ENCODE data around the gene CASTOR1. TPM values are rescaled to one million over a fixed set of nuclear protein-coding genes. Genes with fewer than 3 reads are reported as not detected.
A peak's percentile ranks its signal among the peaks of the same experiment; 100 is the strongest.

Gene CASTOR1
- polyA plus RNA-seq, 3 donors from 2014 or later = 9.3 to 16.9 (median 11.8) TPM

- Mint-ChIP-seq H3K36me3 (no peaks in the 10 kb centered on the region), H3K27me3 (ENCODE audit: low read depth in 3 of 3) (peaks cover 6 to 20% (median 12%) of the 10 kb centered on the region in 3 donors), H3K9me3 (no peaks in the 10 kb centered on the region), H3K4me3 (peak overlapping the region; percentile 52 to 86 (median 81)), H3K27ac (peak overlapping the region in 1 of 6 donors; percentile 62), H3K4me1 (peaks cover 29 to 45% of the 10 kb centered on the region in 2 donors)
- DNase-seq = no peak
Observed at GRCh38 chr22:30245181-30245984, 43.9 kb downstream of the CASTOR1 start.

GRCh38 chr22:30244641-30245040 lies 44.7 kb downstream of the CASTOR1 start:
- Mint-ChIP-seq H3K27me3 (ENCODE audit: low read depth in 3 of 3) (peaks cover 6 to 22% (median 12%) of the 10 kb centered on the region in 3 donors), H3K4me3 (peak overlapping the region in 4 of 5 donors; percentile 27 to 45 (median 40)), H3K36me3 (no peaks in the 10 kb centered on the region), H3K9me3 (no peaks in the 10 kb centered on the region), H3K4me1 (peaks cover 29 to 45% of the 10 kb centered on the region in 2 donors), H3K27ac (no peak overlapping the region)
- DNase-seq = no peak

GRCh38 chr22:30244066-30244465 lies 45.2 kb downstream of the CASTOR1 start:
- Mint-ChIP-seq H3K27ac (peak overlapping the region in 1 of 6 donors; percentile 36), H3K9me3 (no peaks in the 10 kb centered on the region), H3K27me3 (ENCODE audit: low read depth in 3 of 3) (peaks cover 6 to 23% (median 12%) of the 10 kb centered on the region in 3 donors), H3K4me3 (peak overlapping the region in 1 of 5 donors; percentile 38), H3K4me1 (peaks cover 29 to 45% of the 10 kb centered on the region in 2 donors), H3K36me3 (no peaks in the 10 kb centered on the region)
- no peak for DNase-seq

- no peak overlapping the region for H3K4me3 Mint-ChIP-seq
- H3K27ac Mint-ChIP-seq = peak overlapping the region in 2 of 6 donors; percentile 28 to 36
- DNase-seq = no peak
- no peaks in the 10 kb centered on the region for H3K9me3 Mint-ChIP-seq
- H3K4me1 Mint-ChIP-seq = peaks cover 28 to 42% of the 10 kb centered on the region in 2 donors
- peaks cover 6 to 22% (median 12%) of the 10 kb centered on the region in 3 donors for H3K27me3 Mint-ChIP-seq (ENCODE audit: low read depth in 3 of 3)
- H3K36me3 Mint-ChIP-seq = no peaks in the 10 kb centered on the region
Observed at GRCh38 chr22:30243661-30244060, 45.6 kb downstream of the CASTOR1 start.

- no peaks in the 10 kb centered on the region for H3K9me3 Mint-ChIP-seq
- no peak for DNase-seq
- H3K4me1 Mint-ChIP-seq = peaks cover 12 to 23% of the 10 kb centered on the region in 2 donors
- H3K36me3 Mint-ChIP-seq = no peaks in the 10 kb centered on the region
- H3K27me3 Mint-ChIP-seq (ENCODE audit: low read depth in 3 of 3) = peaks cover 2 to 13% (median 5%) of the 10 kb centered on the region in 3 donors
- no peak overlapping the region for H3K4me3 Mint-ChIP-seq
- H3K27ac Mint-ChIP-seq = no peak overlapping the region
Observed at GRCh38 chr22:30241576-30242371, 47.5 kb downstream of the CASTOR1 start.

- H3K27ac Mint-ChIP-seq = no peak overlapping the region
- H3K27me3 Mint-ChIP-seq (ENCODE audit: low read depth in 3 of 3) = peaks cover 2 to 7% (median 5%) of the 10 kb centered on the region in 3 donors
- no peak for DNase-seq
- H3K4me3 Mint-ChIP-seq = no peak overlapping the region
- H3K9me3 Mint-ChIP-seq = no peaks in the 10 kb centered on the region
- H3K36me3 Mint-ChIP-seq = no peaks in the 10 kb centered on the region
- H3K4me1 Mint-ChIP-seq = peaks cover 7 to 14% of the 10 kb centered on the region in 2 donors
Observed at GRCh38 chr22:30240541-30241417, 48.5 kb downstream of the CASTOR1 start.

- H3K4me3 Mint-ChIP-seq = no peak overlapping the region
- no peaks in the 10 kb centered on the region for H3K9me3 Mint-ChIP-seq
- peaks cover 3 to 5% of the 10 kb centered on the region in 2 donors for H3K4me1 Mint-ChIP-seq
- no peak overlapping the region for H3K27ac Mint-ChIP-seq
- peaks cover 3 to 5% (median 5%) of the 10 kb centered on the region in 3 donors for H3K27me3 Mint-ChIP-seq (ENCODE audit: low read depth in 3 of 3)
- H3K36me3 Mint-ChIP-seq = no peaks in the 10 kb centered on the region
- no peak for DNase-seq
Observed at GRCh38 chr22:30239488-30240405, 49.6 kb downstream of the CASTOR1 start.

- no peak overlapping the region for H3K27ac Mint-ChIP-seq
- H3K4me3 Mint-ChIP-seq = no peak overlapping the region
- H3K27me3 Mint-ChIP-seq (ENCODE audit: low read depth in 3 of 3) = peaks cover 4 to 6% (median 4%) of the 10 kb centered on the region in 3 donors
- H3K36me3 Mint-ChIP-seq = no peaks in the 10 kb centered on the region
- DNase-seq = no peak
- no peaks in the 10 kb centered on the region for H3K4me1 Mint-ChIP-seq
- H3K9me3 Mint-ChIP-seq = no peaks in the 10 kb centered on the region
Observed at GRCh38 chr22:30238661-30239487, 50.4 kb downstream of the CASTOR1 start.

GRCh38 chr22:30238136-30238535 lies 51.2 kb downstream of the CASTOR1 start:
- Mint-ChIP-seq H3K36me3 (no peaks in the 10 kb centered on the region), H3K4me1 (no peaks in the 10 kb centered on the region), H3K9me3 (no peaks in the 10 kb centered on the region), H3K27me3 (ENCODE audit: low read depth in 3 of 3) (peaks cover 4 to 6% (median 4%) of the 10 kb centered on the region in 3 donors), H3K4me3 (no peak overlapping the region), H3K27ac (no peak overlapping the region)
- DNase-seq = no peak

- no peak for DNase-seq
- no peaks in the 10 kb centered on the region for H3K9me3 Mint-ChIP-seq
- H3K4me3 Mint-ChIP-seq = no peak overlapping the region
- no peaks in the 10 kb centered on the region for H3K4me1 Mint-ChIP-seq
- peak overlapping the region in 1 of 6 donors; percentile 31 for H3K27ac Mint-ChIP-seq
- peaks cover 3 to 6% (median 4%) of the 10 kb centered on the region in 3 donors for H3K27me3 Mint-ChIP-seq (ENCODE audit: low read depth in 3 of 3)
- no peaks in the 10 kb centered on the region for H3K36me3 Mint-ChIP-seq
Observed at GRCh38 chr22:30236875-30237274, 52.4 kb downstream of the CASTOR1 start.

GRCh38 chr22:30235687-30236170 lies 53.6 kb downstream of the CASTOR1 start:
- peaks cover 4 to 6% (median 5%) of the 10 kb centered on the region in 3 donors for H3K27me3 Mint-ChIP-seq (ENCODE audit: low read depth in 3 of 3)
- no peak overlapping the region for H3K27ac Mint-ChIP-seq
- no peak for DNase-seq
- no peak overlapping the region for H3K4me3 Mint-ChIP-seq
- no peaks in the 10 kb centered on the region for H3K36me3 Mint-ChIP-seq
- no peaks in the 10 kb centered on the region for H3K4me1 Mint-ChIP-seq
- no peaks in the 10 kb centered on the region for H3K9me3 Mint-ChIP-seq
